K562 (cell line): ENCODE measurements around the gene SYF2. TPM values are rescaled to one million over a fixed set of nuclear protein-coding genes. Genes with fewer than 3 reads are reported as not detected.

ENCODE experiments used
- ARID2 ChIP-seq: fragments of 450-650 bp; IDR thresholded peaks from 2 replicates; pipeline ENCODE4 v1.6.1; 2017; ENCODE audit warnings: antibody characterized with exemption, mild to moderate bottlenecking
- ASH1L ChIP-seq: fragments of 450-650 bp; IDR thresholded peaks from 2 replicates; pipeline ENCODE4 v1.6.1; 2018; ENCODE audit warnings: borderline replicate concordance, mild to moderate bottlenecking, low read depth; ENCODE audit not compliant: partially characterized antibody
- ATF2 ChIP-seq: sonication (generic); formaldehyde crosslinking; IDR thresholded peaks from 2 replicates; pipeline ENCODE4 v1.8.1; 2022; ENCODE audit warnings: missing genetic modification reagents
- BCOR ChIP-seq: fragments of 450-650 bp; IDR thresholded peaks from 2 replicates; pipeline ENCODE4 v1.6.1; 2016
- CBFB ChIP-seq: sonication (generic); formaldehyde crosslinking; IDR thresholded peaks from 2 replicates; pipeline ENCODE4 v1.4.0; 2020; ENCODE audit warnings: mild to moderate bottlenecking, missing genetic modification reagents
- CREB3L1 ChIP-seq: fragments of 450-650 bp; IDR thresholded peaks from 2 replicates; pipeline ENCODE4 v1.6.1; 2014; ENCODE audit warnings: low read depth, mild to moderate bottlenecking, moderate library complexity, borderline replicate concordance
- EHMT2 ChIP-seq: fragments of 450-650 bp; IDR thresholded peaks from 2 replicates; pipeline ENCODE4 v1.6.1; 2018; ENCODE audit warnings: antibody characterized with exemption
- GTF2A2 ChIP-seq: IDR thresholded peaks from 2 replicates; pipeline ENCODE4 v1.6.1; 2016; ENCODE audit warnings: mild to moderate bottlenecking, missing genetic modification characterization, missing compliant biosample characterization
- HMG20A ChIP-seq: fragments of 450-650 bp; formaldehyde crosslinking; conservative IDR thresholded peaks from 2 replicates; pipeline ENCODE4 v1.4.0; 2020; ENCODE audit warnings: mild to moderate bottlenecking, mixed read lengths
- KDM1A ChIP-seq, 2 experiments: fragments of 450-650 bp; IDR thresholded peaks; 2 replicates each; pipeline ENCODE4 v1.6.1; 2016; ENCODE audit warnings: mild to moderate bottlenecking in 2 of 2
- MAZ ChIP-seq, 2 experiments: fragments of 450-650 bp in 1 of 2; sonication (generic) in 1 of 2; formaldehyde crosslinking; IDR thresholded peaks in 1 of 2; conservative IDR thresholded peaks in 1 of 2; 2 replicates each; pipeline versions ENCODE4 v1.4.0 to v1.5.0; 2020; ENCODE audit warnings: mild to moderate bottlenecking in 1 of 2, missing genetic modification reagents in 1 of 2
- MXI1 ChIP-seq: IDR thresholded peaks from 2 replicates; pipeline ENCODE4 v1.6.1; 2011; ENCODE audit warnings: low read depth, mild to moderate bottlenecking, improper control_type of control experiment, low read length
- PATZ1 ChIP-seq: fragments of 250-450 bp; sonication (Bioruptor Pico); IDR thresholded peaks from 2 replicates; pipeline ENCODE4 v1.5.0; 2020; ENCODE audit warnings: mild to moderate bottlenecking, borderline replicate concordance
- PHF20 ChIP-seq: fragments of 450-650 bp; IDR thresholded peaks from 2 replicates; pipeline ENCODE4 v1.6.1; 2018; ENCODE audit not compliant: partially characterized antibody
- RNF2 ChIP-seq: sonication (generic); IDR thresholded peaks from 2 replicates; pipeline ENCODE4 v1.6.1; 2016
- SOX6 ChIP-seq: fragments of 450-650 bp; IDR thresholded peaks from 2 replicates; pipeline ENCODE4 v1.6.1; 2014; ENCODE audit warnings: mild to moderate bottlenecking
- TCF7 ChIP-seq: sonication (generic); IDR thresholded peaks from 2 replicates; pipeline ENCODE4 v1.6.1; 2016; ENCODE audit warnings: antibody characterized with exemption, borderline replicate concordance
- TFAM ChIP-seq: fragments of 250-450 bp; sonication (Bioruptor Pico); conservative IDR thresholded peaks from 2 replicates; pipeline ENCODE4 v1.5.0; 2021; ENCODE audit warnings: mild to moderate bottlenecking, moderate library complexity
- THAP7 ChIP-seq: fragments of 250-450 bp; sonication (Bioruptor Pico); IDR thresholded peaks from 2 replicates; pipeline ENCODE4 v1.5.0; 2021
- ZNF324 ChIP-seq: fragments of 250-450 bp; sonication (Bioruptor Pico); IDR thresholded peaks from 2 replicates; pipeline ENCODE4 v1.4.0; 2020; ENCODE audit warnings: mild to moderate bottlenecking
- ZNF740 ChIP-seq, 3 experiments: fragments of 200-800 bp in 1 of 3; sonication (Bioruptor generic) in 1 of 3; sonication (generic) in 1 of 3; formaldehyde crosslinking in 1 of 3; IDR thresholded peaks; 2 replicates each; pipeline versions ENCODE4 v1.6.1 to v1.8.0; 2016 to 2022; ENCODE audit warnings: mild to moderate bottlenecking in 2 of 3, missing compliant biosample characterization in 2 of 3, missing genetic modification characterization in 2 of 3, missing genetic modification reagents in 1 of 3
- ZSCAN29 ChIP-seq: fragments of 450-650 bp; IDR thresholded peaks from 2 replicates; pipeline ENCODE4 v1.6.1; 2017
- ZSCAN32 ChIP-seq: fragments of 450-650 bp; formaldehyde crosslinking; IDR thresholded peaks from 2 replicates; pipeline ENCODE4 v1.4.0; 2020; ENCODE audit warnings: mild to moderate bottlenecking, moderate library complexity
- polyA plus RNA-seq, 8 experiments: library from polyadenylated mRNA; depleted of rRNA in 4 of 8; stranded (reverse) in 5 of 8; unstranded in 3 of 8; fragments of >200 nt; fragmentation: Nextera tagmentation in 2 of 8; fragmentation: Illumina TruSeq in 1 of 8; extraction: Ambion mirVana in 2 of 8; extraction: Trizol in 1 of 8; gene quantifications; 2 replicates each; pipeline versions ENCODE4 v1.2.1 to v1.2.3, GENCODE V29; 2011 to 2014; ENCODE audit warnings: inconsistent platforms in 1 of 8, missing spikeins in 1 of 8
- total RNA-seq, 7 experiments: library from RNA; depleted of rRNA in 6 of 7; stranded (reverse); fragments of >200 nt in 6 of 7; fragmentation: Illumina TruSeq in 2 of 7; extraction: Trizol in 2 of 7; gene quantifications; 2 replicates each; pipeline versions ENCODE4 v1.2.1 to v1.2.3, GENCODE V29; 2011 to 2021; ENCODE audit warnings: low replicate concordance in 1 of 7

SYF2 gene
- total and polyA plus RNA-seq, 9 of the 15 experiments (the other 6 are each of a cell fraction or from before 2014, with no cell fraction given): 20.9 to 69.0 (median 43.2) TPM

GRCh38 chr1:25246600-25247023 lies 14.3 kb upstream of the SYF2 start (continued):
- TF ChIP-seq PATZ1 (no peak), ATF2 (no peak), MXI1 (no peak), ZSCAN32 (CRISPR knock-in tag) (no peak), BCOR (no peak), GTF2A2 (tag) (no peak), KDM1A (IDR thresholded peaks at IDR 0.05) (no peak), CBFB (CRISPR knock-in tag) (peak; percentile 39; the same call in 1 of the 2 replicates), EHMT2 (no peak), TFAM (CRISPR knock-in tag) (no peak), PHF20 (no peak), THAP7 (CRISPR knock-in tag) (no peak), ASH1L (no peak), ZNF324 (CRISPR knock-in tag) (no peak), ZNF740 (CRISPR knock-in tag; IDR thresholded peaks at IDR 0.05) (no peak), ZNF740 (tag; IDR thresholded peaks at IDR 0.05) (no peak), CREB3L1 (no peak), SOX6 (no peak), HMG20A (CRISPR knock-in tag) (no peak), TCF7 (no peak), MAZ (CRISPR knock-in tag; conservative IDR thresholded peaks at IDR 0.05 in 1 of 2, IDR thresholded peaks at IDR 0.05 in 1 of 2) (no peak), ZSCAN29 (no peak), ARID2 (no peak), RNF2 (no peak)
